ENCODE measurements around the gene ATOX1.
A peak's percentile ranks its signal among the peaks of the same experiment; 100 is the strongest.

Gene ATOX1

DNA sequence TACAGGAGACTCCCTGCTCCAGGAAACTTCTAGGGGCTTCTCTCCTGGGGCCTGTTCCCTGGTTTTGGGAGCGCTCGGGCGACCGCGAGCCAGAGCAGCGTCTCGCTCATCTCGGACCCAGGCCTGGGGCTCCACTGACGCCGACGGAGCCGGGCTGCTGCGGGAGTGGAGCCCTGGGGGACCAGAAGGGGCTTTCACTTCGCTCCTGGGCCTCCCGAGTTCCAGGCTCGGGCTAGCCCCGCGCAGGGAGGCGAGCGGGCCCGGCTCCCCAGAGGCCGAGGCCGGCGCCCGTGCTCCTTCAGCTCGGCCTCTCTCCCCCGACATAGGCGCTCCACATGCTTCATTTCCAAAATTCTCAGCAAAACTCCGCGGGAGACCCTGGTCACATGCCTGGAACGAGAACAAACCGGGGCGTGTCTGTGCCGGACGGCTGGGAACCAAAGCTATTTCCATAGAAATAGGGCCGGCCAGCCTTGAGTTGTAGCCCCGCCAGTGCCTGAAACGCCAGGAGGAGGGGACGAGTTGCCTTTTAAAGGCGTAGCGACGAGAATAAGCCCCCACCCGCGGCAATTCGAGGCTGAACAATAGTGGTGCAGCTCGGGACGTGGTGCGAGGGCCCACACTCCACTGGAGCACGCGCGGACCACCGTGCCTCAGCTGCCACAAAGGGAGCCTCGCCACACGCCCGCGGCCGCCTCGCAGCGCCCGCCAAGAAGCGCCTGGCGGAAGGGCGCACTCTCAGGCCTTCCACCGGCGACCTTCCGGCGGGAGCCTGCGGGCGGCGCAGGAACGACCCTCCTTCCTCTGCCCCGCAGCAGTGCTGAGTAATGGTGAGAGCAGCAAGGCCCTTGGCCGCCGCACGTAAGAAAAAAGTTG, 12.2 kb upstream of the ATOX1 start:
- DNase-seq = peak; percentile 65 to 92 (median 92)

- DNase-seq = no peak
Measured at GRCh38 chr5:151766975-151767374, 8.5 kb upstream of the ATOX1 start.

GRCh38 chr5:151764801-151765200, 6.4 kb upstream of the ATOX1 start:
- no peak for DNase-seq

GRCh38 chr5:151758141-151758429, 346 bp downstream of the ATOX1 start:
- DNase-seq = peak in 1 of 3 experiments; percentile 77

DNA sequence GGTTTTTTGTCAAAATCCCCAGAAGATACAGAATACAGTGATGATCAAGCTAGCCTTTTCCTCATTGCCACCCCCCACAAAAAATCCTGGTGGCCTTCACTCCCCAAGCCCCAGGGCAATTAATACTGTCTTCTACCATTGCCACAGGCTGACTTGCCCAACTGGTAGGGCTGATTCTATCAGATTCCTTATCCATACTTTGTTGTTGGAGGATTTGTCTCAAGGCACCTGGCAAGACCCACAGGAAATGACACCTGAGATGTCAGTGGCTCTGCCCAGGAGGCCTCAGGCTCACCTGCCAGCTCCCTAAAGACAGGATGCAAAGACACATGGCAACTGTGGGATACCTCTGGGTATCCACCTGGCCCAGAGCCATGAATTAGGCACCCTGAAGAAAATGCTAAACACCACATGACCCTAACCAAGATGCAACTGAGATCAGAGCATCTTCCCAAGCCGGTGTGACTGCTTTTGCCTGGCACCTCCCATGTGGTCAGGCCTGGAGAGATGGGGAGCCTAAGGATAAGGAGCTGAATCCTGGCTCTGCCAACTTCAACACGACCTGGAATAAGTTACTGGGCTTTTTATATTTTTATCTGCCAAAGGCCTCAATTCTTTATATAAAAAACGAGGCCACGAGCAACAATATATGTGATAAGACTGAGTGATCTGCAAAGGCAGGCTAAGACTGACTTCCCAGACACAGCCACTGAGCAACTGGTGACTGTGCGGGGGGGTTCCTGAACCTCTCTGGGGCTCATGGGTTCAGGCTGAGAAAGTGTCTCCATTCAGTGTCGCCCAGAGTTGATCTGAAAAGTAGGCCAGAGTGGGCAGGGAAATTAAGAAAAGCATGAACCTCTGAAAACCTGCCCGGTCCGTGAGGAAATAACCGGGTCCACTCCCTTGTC, 944 bp downstream of the ATOX1 start:
- peak in 1 of 3 experiments; percentile 36 for DNase-seq

DNA sequence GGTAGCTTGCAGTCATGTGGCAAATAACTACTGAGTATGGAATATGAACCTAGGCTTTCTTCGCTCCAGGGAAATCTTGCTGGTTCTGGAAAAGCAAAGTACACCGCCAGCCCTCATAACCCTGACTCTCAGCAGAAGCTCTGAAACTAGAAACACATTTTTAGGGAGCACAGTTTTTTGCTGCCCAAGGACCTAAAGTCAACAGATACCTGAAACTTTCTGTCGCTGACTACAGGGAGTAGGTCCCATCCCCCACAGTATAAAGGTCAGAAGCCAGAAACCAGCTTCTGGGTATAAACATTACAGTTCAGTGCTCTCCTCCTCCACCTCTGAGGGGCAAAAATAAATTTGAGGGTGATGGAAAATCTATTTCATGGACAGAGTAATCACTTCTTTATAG, 3.0 kb downstream of the ATOX1 start:
- no peak for DNase-seq

GRCh38 chr5:151751593-151751992, 6.8 kb downstream of the ATOX1 start:
- DNase-seq = no peak

DNA sequence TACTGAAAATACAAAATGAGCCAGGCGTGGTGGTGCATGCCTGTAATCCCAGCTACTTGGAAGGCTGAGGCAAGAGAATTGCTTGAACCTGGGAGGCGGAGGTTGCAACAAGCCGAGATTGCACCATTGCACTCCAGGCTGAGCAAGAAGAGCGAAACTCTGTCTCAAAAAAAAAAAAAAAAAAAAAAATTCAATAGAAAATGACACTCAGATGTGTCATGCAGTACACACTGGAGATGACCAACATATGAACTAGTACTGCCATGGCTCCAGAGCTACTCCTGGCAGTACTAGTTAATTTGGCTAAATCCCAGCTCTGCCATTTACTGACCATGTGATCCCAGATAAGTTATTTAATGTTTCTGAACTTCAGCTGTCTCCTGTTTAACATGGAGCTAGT, 7.3 kb downstream of the ATOX1 start:
- no peak for DNase-seq

DNA sequence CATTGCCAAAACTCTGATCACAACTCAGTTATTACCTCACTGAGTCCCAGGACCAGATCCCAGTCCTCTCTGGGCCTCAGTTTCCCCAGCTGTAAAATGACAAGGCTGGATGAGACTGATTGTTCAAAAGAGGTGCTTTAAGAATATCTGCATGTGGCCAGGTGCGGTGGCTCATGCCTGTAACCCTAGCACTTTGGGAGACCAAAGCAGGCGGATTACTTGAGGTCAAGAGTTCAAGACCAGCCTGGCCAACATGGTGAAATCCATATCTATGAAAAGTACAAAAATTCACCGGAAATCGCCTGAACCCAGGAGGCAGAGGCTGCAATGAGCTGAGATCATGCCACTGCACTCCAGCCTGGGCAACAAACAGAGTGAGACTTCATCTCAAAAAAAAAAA, 8.3 kb downstream of the ATOX1 start:
- no peak for DNase-seq

- no peak for DNase-seq
Measured at GRCh38 chr5:151745071-151745705, 13.2 kb downstream of the ATOX1 start.

GRCh38 chr5:151743530-151743929, 14.9 kb downstream of the ATOX1 start:
- DNase-seq = no peak

DNA sequence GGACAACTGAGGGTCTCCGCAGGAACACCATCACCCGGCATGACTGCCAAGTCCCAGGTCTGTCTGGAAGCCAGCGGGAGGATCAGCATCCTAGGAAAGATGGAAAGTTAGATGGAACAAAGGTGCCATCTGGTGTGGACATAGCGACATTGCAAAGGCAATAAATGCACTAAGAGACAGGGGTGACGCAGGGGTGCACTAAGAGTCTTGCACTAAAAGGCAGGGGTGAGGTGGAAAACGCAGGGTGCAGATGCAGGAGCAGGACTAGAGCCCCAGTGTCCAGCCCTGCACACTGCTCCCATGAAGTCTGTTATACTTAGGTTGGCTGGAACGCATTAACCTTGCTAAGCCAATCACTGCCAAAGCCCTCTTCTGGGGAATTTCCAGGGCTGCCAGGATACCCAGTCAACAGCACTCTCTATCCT, 15.5 kb downstream of the ATOX1 start:
- DNase-seq = peak in 1 of 3 experiments; percentile 22

GRCh38 chr5:151741678-151742423, 16.6 kb downstream of the ATOX1 start:
- DNase-seq = no peak

GRCh38 chr5:151740958-151741373, 17.5 kb downstream of the ATOX1 start:
- DNase-seq = no peak

DNA sequence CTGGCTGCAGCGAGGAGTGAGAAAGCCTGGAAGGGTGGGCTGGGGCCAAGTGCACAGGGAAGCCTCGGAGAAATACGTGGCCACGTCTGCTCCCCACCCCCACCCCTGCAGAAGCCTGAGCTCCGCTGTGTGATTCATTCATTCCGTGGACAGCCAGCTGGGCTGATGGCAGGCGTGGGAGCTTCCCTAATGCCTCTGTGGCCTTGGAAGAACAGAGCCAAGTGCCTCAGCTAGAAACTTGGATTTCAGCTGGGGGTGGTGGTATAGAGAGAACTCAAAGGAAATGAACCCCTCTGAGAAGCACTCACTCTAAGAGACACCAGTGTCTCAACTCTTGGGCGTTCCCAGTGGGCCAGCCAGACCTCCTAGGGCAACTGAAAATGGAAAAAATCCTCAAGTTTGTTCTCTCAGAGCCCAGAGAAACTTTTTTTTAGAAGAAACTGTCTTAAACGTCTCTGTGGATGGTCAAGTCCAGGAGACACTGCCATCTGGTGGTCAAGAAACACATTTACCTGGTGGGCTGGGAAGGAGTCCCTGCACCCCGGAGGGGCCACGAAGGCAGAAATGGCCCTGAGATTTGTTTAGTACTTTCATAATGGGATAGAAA, 18.0 kb downstream of the ATOX1 start:
- peak in 2 of 3 experiments; percentile 24 to 43 for DNase-seq

GRCh38 chr5:151739939-151740335, 18.5 kb downstream of the ATOX1 start:
- no peak for DNase-seq

- no peak for DNase-seq
Measured at GRCh38 chr5:151739395-151739794, 19.0 kb downstream of the ATOX1 start.

- no peak for DNase-seq
Measured at GRCh38 chr5:151738125-151738848, 20.1 kb downstream of the ATOX1 start.

- DNase-seq = no peak
Measured at GRCh38 chr5:151737431-151737830, 21.0 kb downstream of the ATOX1 start.

DNA sequence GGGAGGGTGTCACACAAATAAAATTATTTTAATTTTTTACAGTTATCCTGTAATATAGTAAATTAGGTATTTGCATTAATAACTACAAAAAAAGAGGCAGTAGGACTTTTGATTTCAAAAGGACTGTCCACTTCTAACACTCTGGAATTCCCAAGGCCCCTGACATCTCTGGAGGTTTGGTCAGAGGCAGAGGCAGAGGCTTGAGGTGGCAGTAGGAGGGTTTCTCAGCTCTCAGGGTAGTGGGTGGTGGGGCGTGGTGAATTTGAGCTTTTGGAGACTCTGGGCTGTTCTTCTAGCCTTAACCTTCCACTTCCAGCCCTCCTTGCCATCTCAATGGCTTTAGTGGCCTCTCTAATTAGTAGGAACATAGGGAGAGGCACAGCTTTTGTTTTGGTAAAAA, 22.8 kb downstream of the ATOX1 start:
- no peak for DNase-seq

DNA sequence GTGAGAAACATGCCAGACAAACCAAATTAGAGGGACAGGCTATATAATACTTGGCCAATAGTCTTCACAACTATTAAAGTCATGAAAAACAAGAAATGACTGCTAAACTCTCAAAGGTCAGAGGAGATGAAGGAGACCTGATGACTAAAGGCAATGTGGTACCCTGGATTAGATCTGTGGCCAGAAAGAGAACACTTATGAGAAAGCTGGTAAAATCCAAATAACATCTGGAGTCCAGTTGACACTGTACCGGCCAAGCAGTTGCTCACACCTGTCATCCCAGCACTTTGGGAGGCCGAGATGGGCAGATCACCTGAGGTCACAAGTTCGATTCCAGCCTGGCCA, 24.4 kb downstream of the ATOX1 start:
- no peak for DNase-seq
